Measurements from ENCODE around the gene IRF2. TPM values are rescaled to one million over a fixed set of nuclear protein-coding genes. Genes with fewer than 3 reads are reported as not detected.

The IRF2 gene
- total RNA-seq, 2 donors from 2014 or later: 35.3 to 68.0 TPM

- H3K9me3 ChIP-seq: no peaks in the 10 kb centered on the region
- no peak overlapping the region for H3K4me3 ChIP-seq
- TF ChIP-seq CTCF (IDR thresholded peaks at IDR 0.05): no peak
- no peak overlapping the region for H3K27ac ChIP-seq
- no peaks in the 10 kb centered on the region for H3K27me3 ChIP-seq (replicated peaks; ENCODE audit: insufficient read depth)
- no peak for ATAC-seq (ENCODE audit: insufficient number of reproducible peaks, low FRiP score, low read depth)
- H3K36me3 ChIP-seq: no peaks in the 10 kb centered on the region
- no peaks in the 10 kb centered on the region for H3K4me1 ChIP-seq (ENCODE audit: control insufficient read depth in 1 of 2, low read depth in 2 of 2)
- DNase-seq (ENCODE audit: low spot score): no peak
These were observed 103.5 kb downstream of the IRF2 start for GRCh38 chr4:184370711-184371389.

- ATAC-seq (ENCODE audit: insufficient number of reproducible peaks, low FRiP score, low read depth) (no peak), DNase-seq (ENCODE audit: low spot score) (no peak)
- no peak overlapping the region for H3K4me3 ChIP-seq
- no peaks in the 10 kb centered on the region for H3K4me1 ChIP-seq (ENCODE audit: control insufficient read depth in 1 of 2, low read depth in 2 of 2)
- no peak overlapping the region for H3K27ac ChIP-seq
- H3K27me3 ChIP-seq (replicated peaks; ENCODE audit: insufficient read depth): no peaks in the 10 kb centered on the region
- no peaks in the 10 kb centered on the region for H3K36me3 ChIP-seq
- TF ChIP-seq CTCF (IDR thresholded peaks at IDR 0.05): no peak
- no peaks in the 10 kb centered on the region for H3K9me3 ChIP-seq
These were observed 104.5 kb downstream of the IRF2 start for GRCh38 chr4:184369871-184370270.

- Histone ChIP-seq H3K9me3 (no peaks in the 10 kb centered on the region), H3K4me1 (ENCODE audit: control insufficient read depth in 1 of 2, low read depth in 2 of 2) (no peaks in the 10 kb centered on the region), H3K36me3 (no peaks in the 10 kb centered on the region), H3K4me3 (no peak overlapping the region), H3K27ac (no peak overlapping the region), H3K27me3 (replicated peaks; ENCODE audit: insufficient read depth) (no peaks in the 10 kb centered on the region)
- no peak for TF ChIP-seq CTCF (IDR thresholded peaks at IDR 0.05)
- ATAC-seq (ENCODE audit: insufficient number of reproducible peaks, low FRiP score, low read depth) (no peak), DNase-seq (ENCODE audit: low spot score) (no peak)
These were observed 105.6 kb downstream of the IRF2 start for GRCh38 chr4:184368731-184369130.

GRCh38 chr4:184368290-184368689 is 106.1 kb downstream of the IRF2 start:
- DNase-seq (ENCODE audit: low spot score) (no peak), ATAC-seq (ENCODE audit: insufficient number of reproducible peaks, low FRiP score, low read depth) (no peak)
- TF ChIP-seq CTCF (IDR thresholded peaks at IDR 0.05): no peak
- Histone ChIP-seq H3K4me3 (no peak overlapping the region), H3K4me1 (ENCODE audit: control insufficient read depth in 1 of 2, low read depth in 2 of 2) (no peaks in the 10 kb centered on the region), H3K9me3 (no peaks in the 10 kb centered on the region), H3K27ac (no peak overlapping the region), H3K27me3 (replicated peaks; ENCODE audit: insufficient read depth) (no peaks in the 10 kb centered on the region), H3K36me3 (no peaks in the 10 kb centered on the region)

- TF ChIP-seq CTCF (IDR thresholded peaks at IDR 0.05): no peak
- H3K27ac ChIP-seq: no peak overlapping the region
- H3K4me1 ChIP-seq (ENCODE audit: control insufficient read depth in 1 of 2, low read depth in 2 of 2): peaks cover 8 to 20% of the 10 kb centered on the region in 2 donors
- H3K9me3 ChIP-seq: no peaks in the 10 kb centered on the region
- no peaks in the 10 kb centered on the region for H3K36me3 ChIP-seq
- no peak overlapping the region for H3K4me3 ChIP-seq
- no peak for ATAC-seq (ENCODE audit: insufficient number of reproducible peaks, low FRiP score, low read depth)
- no peaks in the 10 kb centered on the region for H3K27me3 ChIP-seq (replicated peaks; ENCODE audit: insufficient read depth)
- no peak for DNase-seq (ENCODE audit: low spot score)
These were observed 110.0 kb downstream of the IRF2 start for GRCh38 chr4:184364100-184364921.
